Breast epithelium (tissue), 4 donors: ENCODE data around the gene DIS3L2. TPM values are rescaled to one million over a fixed set of nuclear protein-coding genes. Genes with fewer than 3 reads are reported as not detected.

Experiments
- DNase-seq, 2 donors: peaks; one replicate each; pipeline ENCODE4 v3.0.0-alpha.2; 2019; ENCODE audit warnings: low spot score in 2 of 2
- H3K27ac ChIP-seq, 2 donors: fragments of 200-600 bp; sonication (generic) in 1 of 2; one replicate each; pipeline ENCODE4 v1.5.1; 2016 to 2019; ENCODE audit warnings: mild to moderate bottlenecking in 1 of 2
- H3K27me3 ChIP-seq, 2 donors: fragments of 200-600 bp; sonication (generic) in 1 of 2; one replicate each; pipeline versions ENCODE4 v1.5.1 to v1.6.0; 2017 to 2019; ENCODE audit warnings: control low read depth in 1 of 2, mild to moderate bottlenecking in 1 of 2
- H3K36me3 ChIP-seq: fragments of 200-600 bp; one replicate; pipeline ENCODE4 v1.5.1; 2019
- H3K4me1 ChIP-seq, 2 donors: fragments of 200-600 bp; sonication (generic); one replicate each; pipeline ENCODE4 v1.5.1; 2016 to 2019; ENCODE audit warnings: control low read depth in 1 of 2
- H3K4me3 ChIP-seq, 3 donors: fragments of 200-600 bp; sonication (generic); 1 replicate in 2 of 3; 2 replicates in 1 of 3; pipeline ENCODE4 v1.5.1; 2016 to 2019; ENCODE audit warnings: mild to moderate bottlenecking in 3 of 3, moderate library complexity in 2 of 3
- H3K9me3 ChIP-seq, 2 donors: fragments of 200-600 bp; sonication (generic) in 1 of 2; one replicate each; pipeline ENCODE4 v1.5.1; 2016 to 2019; ENCODE audit warnings: control low read depth in 1 of 2
- CTCF ChIP-seq, 3 donors: fragments of 450-650 bp; IDR thresholded peaks; one replicate each; pipeline ENCODE4 v1.5.1; 2016 to 2017; ENCODE audit warnings: antibody characterized with exemption in 3 of 3, mild to moderate bottlenecking in 3 of 3, moderate library complexity in 3 of 3
- POLR2A ChIP-seq: fragments of 450-650 bp; IDR thresholded peaks from one replicate; pipeline ENCODE4 v1.6.1; 2016; ENCODE audit warnings: antibody characterized with exemption, mild to moderate bottlenecking, moderate library complexity
- POLR2AphosphoS5 ChIP-seq, 3 donors: sonication (generic); formaldehyde crosslinking; IDR thresholded peaks; one replicate each; pipeline ENCODE4 v1.6.1; 2017; ENCODE audit warnings: antibody characterized with exemption in 3 of 3
- intact Hi-C: fragments of 100-400 bp; cut with DNase I; formaldehyde crosslinking; loops from one replicate; pipeline ENCODE4 v1.15.1; 2023; ENCODE audit warnings: low total_unique reads
- total RNA-seq, 3 donors: library from RNA; depleted of rRNA; stranded (reverse); fragments of >200 nt; gene quantifications; one replicate each; pipeline ENCODE4 v1.1.0, GENCODE V29; 2016

The DIS3L2 gene
- total RNA-seq, 3 donors from 2014 or later, result 19.2 to 38.9 (median 33.4) TPM

DNA sequence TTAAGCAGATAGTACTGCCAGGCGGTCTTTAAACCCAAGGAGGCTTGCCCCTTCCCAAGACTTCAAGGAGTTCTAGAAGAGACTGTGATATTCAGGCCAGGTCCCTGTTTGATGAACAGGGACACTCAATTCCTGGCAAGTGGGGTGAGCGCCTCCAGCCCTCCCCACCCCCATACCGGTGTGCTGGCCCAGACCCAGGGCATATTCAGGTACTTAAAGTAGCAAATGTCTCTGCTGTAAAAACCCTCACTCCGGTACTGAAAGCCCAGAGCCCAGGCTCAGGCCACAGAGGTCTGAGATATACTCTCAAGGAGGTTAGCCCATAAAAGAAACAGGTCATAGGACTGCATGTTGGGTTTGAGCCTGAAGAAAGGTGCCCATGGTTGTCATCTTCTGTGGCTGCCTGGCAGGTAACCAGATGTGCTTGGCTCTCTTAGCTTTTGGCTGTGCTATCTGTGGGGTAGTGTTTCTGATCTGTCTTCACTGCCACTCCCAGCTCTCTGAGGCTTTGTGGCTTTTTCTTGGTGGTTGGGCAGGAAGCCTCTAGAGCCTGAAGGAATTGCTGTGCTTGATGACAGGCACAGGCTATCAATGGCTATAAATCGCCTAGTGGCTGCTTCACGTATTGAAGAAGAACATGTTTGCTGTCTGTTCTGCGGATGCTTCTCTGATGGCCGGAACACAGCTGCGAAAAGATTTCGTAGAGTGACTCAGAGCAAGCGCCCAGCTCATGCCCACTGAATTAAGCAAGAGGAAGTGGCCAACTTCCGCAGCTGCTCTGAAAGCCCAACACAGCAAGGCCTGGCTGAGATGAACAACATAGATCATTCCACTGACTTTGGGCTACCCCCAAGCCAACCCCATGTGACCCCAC, 353.8 kb downstream of the DIS3L2 start:
- DNase-seq, result peak in 1 of 2 donors; percentile 79
- Histone ChIP-seq H3K27me3 (no peaks in the 10 kb centered on the region), H3K9me3 (no peaks in the 10 kb centered on the region), H3K36me3 (no peaks in the 10 kb centered on the region), H3K27ac (peak overlapping the region; percentile 81 to 93), H3K4me1 (peaks cover 0 to 25% of the 10 kb centered on the region in 2 donors), H3K4me3 (peak overlapping the region in 1 of 3 donors; percentile 14)
- TF ChIP-seq POLR2A (no peak), CTCF (IDR thresholded peaks at IDR 0.05) (peak; percentile 20 to 61 (median 38)), POLR2AphosphoS5 (IDR thresholded peaks at IDR 0.05) (peak in 1 of 3 donors; percentile 32)
- intact Hi-C loops, result no loop called here

- intact Hi-C loops, result no loop called here
- Histone ChIP-seq H3K4me3 (peak overlapping the region in 1 of 3 donors; percentile 14), H3K4me1 (peaks cover 0 to 25% of the 10 kb centered on the region in 2 donors), H3K27ac (peak overlapping the region; percentile 81 to 93), H3K36me3 (no peaks in the 10 kb centered on the region), H3K27me3 (no peaks in the 10 kb centered on the region), H3K9me3 (no peaks in the 10 kb centered on the region)
- DNase-seq, result no peak
- TF ChIP-seq POLR2AphosphoS5 (IDR thresholded peaks at IDR 0.05) (no peak), CTCF (IDR thresholded peaks at IDR 0.05) (no peak), POLR2A (no peak)
Measured at GRCh38 chr2:232315923-232316299, 354.4 kb downstream of the DIS3L2 start.

DNA sequence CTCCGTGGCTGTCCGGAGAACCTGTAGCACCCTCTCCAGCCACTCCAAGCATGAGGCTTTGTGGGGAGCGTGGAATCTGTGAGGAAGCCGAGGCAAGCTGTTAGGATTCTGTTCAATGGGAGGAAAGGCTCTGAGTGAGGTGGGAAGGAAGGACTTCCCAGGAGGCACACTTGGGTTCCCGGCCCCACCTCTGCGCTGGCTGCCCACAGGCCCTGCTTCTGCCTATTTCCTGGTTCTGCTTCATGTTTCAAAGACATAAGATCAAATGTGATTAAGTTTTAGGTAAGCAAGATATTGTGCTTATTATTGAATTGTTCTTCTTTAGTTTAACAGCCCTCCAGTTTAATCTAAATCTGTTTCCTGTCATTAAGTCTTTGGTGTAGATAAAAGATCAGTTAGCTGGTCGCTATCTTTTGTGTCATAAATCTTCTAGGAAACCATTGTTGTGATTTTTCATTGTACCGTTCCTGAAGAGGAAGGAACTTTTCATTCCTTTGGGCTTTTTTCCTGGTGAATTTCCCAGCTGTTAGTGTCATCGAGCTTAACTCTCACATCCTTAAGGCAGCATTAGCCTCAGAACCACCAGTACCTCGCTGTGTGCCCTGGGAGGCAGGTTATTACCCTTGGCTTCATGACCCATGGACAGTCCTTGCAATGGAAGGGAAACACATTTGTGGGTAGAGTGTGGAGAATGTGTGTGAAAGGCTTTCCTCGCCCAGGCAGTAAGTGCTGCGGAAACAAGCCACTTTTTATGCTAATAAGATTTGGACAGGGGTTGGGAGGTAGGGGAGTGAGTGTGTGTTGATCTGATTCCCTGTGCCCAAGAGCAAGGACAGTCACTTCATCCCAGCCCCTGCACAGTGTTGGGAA, 355.2 kb downstream of the DIS3L2 start:
- H3K4me3 ChIP-seq, result no peak overlapping the region
- DNase-seq, result no peak
- peak overlapping the region; percentile 81 to 93 for H3K27ac ChIP-seq
- TF ChIP-seq POLR2AphosphoS5 (IDR thresholded peaks at IDR 0.05), result no peak
- TF ChIP-seq POLR2A, result no peak
- no peak for TF ChIP-seq CTCF (IDR thresholded peaks at IDR 0.05)
- no peaks in the 10 kb centered on the region for H3K9me3 ChIP-seq
- H3K27me3 ChIP-seq, result no peaks in the 10 kb centered on the region
- peaks cover 0 to 25% of the 10 kb centered on the region in 2 donors for H3K4me1 ChIP-seq
- no peaks in the 10 kb centered on the region for H3K36me3 ChIP-seq
- intact Hi-C loops, result no loop called here

DNA sequence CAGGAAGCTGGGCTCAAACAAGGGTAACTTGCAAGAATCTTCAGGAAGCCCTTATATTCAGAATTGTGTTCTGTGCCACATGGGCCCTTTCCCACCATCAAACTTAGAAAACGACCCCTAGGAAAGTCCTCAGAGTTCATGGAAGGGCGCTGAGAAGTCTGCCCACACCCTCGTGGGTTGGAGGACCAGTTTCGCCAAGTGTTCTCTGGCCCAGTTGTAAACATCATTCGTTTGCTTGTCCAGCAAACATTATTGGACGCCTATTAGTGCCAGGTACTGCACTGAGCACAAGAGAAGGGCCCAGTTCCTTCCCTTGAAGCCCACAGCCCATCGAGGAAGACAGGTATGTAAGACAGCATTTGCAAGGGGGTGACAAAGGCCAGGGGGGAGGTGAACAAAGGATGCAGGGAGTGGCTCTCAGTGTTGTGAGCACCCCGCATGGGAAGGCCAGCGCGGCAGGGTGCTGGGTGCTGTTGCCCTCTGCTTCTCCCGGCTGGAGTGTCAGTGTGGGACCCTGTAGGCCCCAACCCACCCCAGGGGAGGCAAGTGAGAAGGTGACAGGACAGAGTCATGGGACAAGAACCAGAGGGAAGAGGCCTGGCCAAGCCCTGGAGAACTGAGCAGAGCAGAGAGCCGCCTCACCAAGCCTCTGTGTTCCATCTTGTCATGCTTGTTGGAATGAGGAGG, 356.8 kb downstream of the DIS3L2 start:
- Histone ChIP-seq H3K27me3 (no peaks in the 10 kb centered on the region), H3K27ac (no peak overlapping the region)
- peak in 1 of 2 donors; percentile 24 for DNase-seq

More for the DNA sequence above, 356.8 kb downstream of the DIS3L2 start:
- H3K4me1 ChIP-seq, result peaks cover 0 to 25% of the 10 kb centered on the region in 2 donors
- no peaks in the 10 kb centered on the region for H3K36me3 ChIP-seq
- intact Hi-C loops, result no loop called here
- no peaks in the 10 kb centered on the region for H3K9me3 ChIP-seq
- H3K4me3 ChIP-seq, result no peak overlapping the region
- TF ChIP-seq POLR2A, result no peak
- TF ChIP-seq POLR2AphosphoS5 (IDR thresholded peaks at IDR 0.05), result no peak
- no peak for TF ChIP-seq CTCF (IDR thresholded peaks at IDR 0.05)
